HL-60 (cell line): ENCODE data around the gene GRB10.

ENCODE experiments used
- CTCF ChIP-seq: IDR thresholded peaks from one replicate; pipeline ENCODE4 v1.5.1; 2011; ENCODE audit warnings: low read length, control low read depth, inconsistent platforms; ENCODE audit not compliant: insufficient read depth
- GABPA ChIP-seq: IDR thresholded peaks from 2 replicates; pipeline ENCODE4 v1.6.1; 2012; ENCODE audit warnings: low read depth
- POLR2AphosphoS5 ChIP-seq: IDR thresholded peaks from 2 replicates; pipeline ENCODE4 v1.6.1; 2012; ENCODE audit warnings: low read depth
- REST ChIP-seq: IDR thresholded peaks from 2 replicates; pipeline ENCODE4 v1.6.1; 2012; ENCODE audit warnings: low read depth; ENCODE audit not compliant: insufficient replicate concordance
- SPI1 ChIP-seq: IDR thresholded peaks from 2 replicates; pipeline ENCODE4 v1.6.1; 2012; ENCODE audit warnings: low read depth, mild to moderate bottlenecking, borderline replicate concordance

- TF ChIP-seq CTCF (no peak), POLR2AphosphoS5 (no peak), REST (no peak), GABPA (no peak), SPI1 (no peak)
Observed at GRCh38 chr7:50628434-50629084, 154.1 kb downstream of the GRB10 start.
